Astrocyte (in vitro differentiated cells and primary cell): ENCODE results near the gene CFAP119. TPM values are rescaled to one million over a fixed set of nuclear protein-coding genes. Genes with fewer than 3 reads are reported as not detected.

Experiments used
- DNase-seq: peaks from one replicate; pipeline ENCODE4 v3.0.0-alpha.2; 2010; ENCODE audit warnings: low read depth
- FAIRE-seq: peaks from 2 replicates; lab custom pipeline; 2011; peaks lifted over from hg19 to GRCh38; lab: Jason Lieb, UNC
- H2AFZ ChIP-seq: 2 replicates; pipeline ENCODE4 v1.6.0; 2012; ENCODE audit warnings: low read depth, low read length, inconsistent platforms
- H3K27ac ChIP-seq: 2 replicates; pipeline ENCODE4 v1.5.1; 2011; ENCODE audit warnings: low read depth, low read length, inconsistent platforms
- H3K27me3 ChIP-seq: 2 replicates; pipeline ENCODE4 v1.6.0; 2011; ENCODE audit warnings: low read length, inconsistent platforms; ENCODE audit not compliant: insufficient read depth
- H3K36me3 ChIP-seq: 2 replicates; pipeline ENCODE4 v1.5.1; 2011; ENCODE audit warnings: low read length, inconsistent platforms; ENCODE audit not compliant: insufficient read depth
- H3K4me1 ChIP-seq: 2 replicates; pipeline ENCODE4 v1.5.1; 2011; ENCODE audit warnings: low read length, inconsistent platforms; ENCODE audit not compliant: insufficient read depth
- H3K4me2 ChIP-seq: 2 replicates; pipeline ENCODE4 v1.6.0; 2012; ENCODE audit warnings: low read length, inconsistent platforms
- H3K4me3 ChIP-seq: 2 replicates; pipeline ENCODE4 v1.5.1; 2011; ENCODE audit warnings: low read depth, mild to moderate bottlenecking, low read length, inconsistent platforms; ENCODE audit not compliant: insufficient read depth
- H3K79me2 ChIP-seq: 2 replicates; pipeline ENCODE4 v1.6.0; 2012; ENCODE audit warnings: mild to moderate bottlenecking, low read length, inconsistent platforms; ENCODE audit not compliant: insufficient read depth
- H3K9ac ChIP-seq: 2 replicates; pipeline ENCODE4 v1.6.0; 2012; ENCODE audit warnings: mild to moderate bottlenecking, low read length, inconsistent platforms
- H3K9me3 ChIP-seq: 2 replicates; pipeline ENCODE4 v1.5.1; 2012; ENCODE audit warnings: low read depth, mild to moderate bottlenecking, low read length, inconsistent platforms; ENCODE audit not compliant: insufficient read depth
- H4K20me1 ChIP-seq: 2 replicates; pipeline ENCODE4 v1.6.0; 2012; ENCODE audit warnings: low read length, inconsistent platforms; ENCODE audit not compliant: insufficient read depth
- H3K27ac Mint-ChIP-seq: one replicate; pipeline ENCODE4 v1.8.0; 2021; ENCODE audit warnings: mild to moderate bottlenecking, mixed read lengths; ENCODE audit not compliant: unreplicated experiment
- H3K27me3 Mint-ChIP-seq: one replicate; pipeline ENCODE4 v1.8.0; 2021; ENCODE audit warnings: low read depth, mixed read lengths; ENCODE audit not compliant: unreplicated experiment
- H3K36me3 Mint-ChIP-seq: one replicate; pipeline ENCODE4 v1.8.0; 2021; ENCODE audit warnings: low read depth, mixed read lengths; ENCODE audit not compliant: unreplicated experiment
- H3K4me1 Mint-ChIP-seq: one replicate; pipeline ENCODE4 v1.8.0; 2021; ENCODE audit warnings: low read depth, mixed read lengths; ENCODE audit not compliant: unreplicated experiment
- H3K4me3 Mint-ChIP-seq: one replicate; pipeline ENCODE4 v1.8.0; 2021; ENCODE audit warnings: mild to moderate bottlenecking, moderate library complexity, mixed read lengths; ENCODE audit not compliant: unreplicated experiment
- H3K9me3 Mint-ChIP-seq: one replicate; pipeline ENCODE4 v1.8.0; 2021; ENCODE audit warnings: mild to moderate bottlenecking, mixed read lengths; ENCODE audit not compliant: unreplicated experiment
- EZH2 ChIP-seq: IDR thresholded peaks from 2 replicates; pipeline ENCODE4 v1.6.1; 2012; ENCODE audit warnings: mild to moderate bottlenecking, low read length, inconsistent platforms; ENCODE audit not compliant: insufficient read depth
- total RNA-seq: library from RNA; stranded (reverse); gene quantifications from 2 replicates; pipeline ENCODE4 v1.2.1, GENCODE V29; 2021
- TF ChIP-seq, protein P1 (sequence below): IDR thresholded peaks from 2 replicates; pipeline ENCODE4 v1.5.1; 2011; ENCODE audit warnings: low read depth, mild to moderate bottlenecking, inconsistent platforms, low read length, moderate library complexity; ENCODE audit not compliant: insufficient read depth

CFAP119 gene
- total RNA-seq, 1 donor from 2014 or later: 4.0 TPM

DNA sequence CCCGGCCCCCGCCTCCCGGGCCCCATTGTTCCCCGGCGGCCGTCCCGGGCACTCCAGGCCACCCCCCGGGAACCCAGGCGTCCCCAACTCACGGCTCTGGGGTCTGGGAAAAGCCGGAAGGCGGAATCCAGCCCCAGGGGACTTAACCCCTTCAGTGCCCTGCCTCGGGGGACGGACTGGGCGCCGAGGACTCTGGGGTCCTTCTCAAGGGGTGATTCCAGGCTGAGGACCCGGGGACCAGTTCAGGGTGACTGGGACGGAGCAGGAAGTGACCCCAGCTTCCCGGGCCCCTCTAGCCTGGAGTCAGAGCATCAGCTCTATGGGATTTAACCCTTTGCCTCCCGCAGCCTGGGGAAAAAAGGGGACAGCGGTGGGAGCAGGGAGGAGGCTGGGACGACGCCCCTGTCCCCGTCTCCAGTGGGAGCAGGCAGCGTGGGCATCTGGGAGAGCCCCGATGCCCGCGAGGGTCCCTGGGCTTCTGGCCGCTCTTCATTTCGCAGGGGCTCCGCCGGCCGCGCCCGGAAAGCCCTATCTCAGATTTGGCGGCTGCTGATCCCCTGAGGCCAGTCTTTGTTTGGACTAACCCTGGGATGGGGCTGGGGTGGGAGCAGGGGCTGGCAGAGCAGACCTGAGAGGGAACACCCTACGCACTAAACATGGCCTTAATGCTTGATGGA is 25.2 kb upstream of the CFAP119 start, which contains the start of gene ZNF629:
Gene ZNF629 (minus strand): TSS at position 270 of the 677 bp plus-strand sequence. CDS start 2,723 bp downstream, outside the sequence.
- peak; percentile 50 for DNase-seq
- H4K20me1 ChIP-seq: peaks cover 19% of the 10 kb centered on the region

DNA sequence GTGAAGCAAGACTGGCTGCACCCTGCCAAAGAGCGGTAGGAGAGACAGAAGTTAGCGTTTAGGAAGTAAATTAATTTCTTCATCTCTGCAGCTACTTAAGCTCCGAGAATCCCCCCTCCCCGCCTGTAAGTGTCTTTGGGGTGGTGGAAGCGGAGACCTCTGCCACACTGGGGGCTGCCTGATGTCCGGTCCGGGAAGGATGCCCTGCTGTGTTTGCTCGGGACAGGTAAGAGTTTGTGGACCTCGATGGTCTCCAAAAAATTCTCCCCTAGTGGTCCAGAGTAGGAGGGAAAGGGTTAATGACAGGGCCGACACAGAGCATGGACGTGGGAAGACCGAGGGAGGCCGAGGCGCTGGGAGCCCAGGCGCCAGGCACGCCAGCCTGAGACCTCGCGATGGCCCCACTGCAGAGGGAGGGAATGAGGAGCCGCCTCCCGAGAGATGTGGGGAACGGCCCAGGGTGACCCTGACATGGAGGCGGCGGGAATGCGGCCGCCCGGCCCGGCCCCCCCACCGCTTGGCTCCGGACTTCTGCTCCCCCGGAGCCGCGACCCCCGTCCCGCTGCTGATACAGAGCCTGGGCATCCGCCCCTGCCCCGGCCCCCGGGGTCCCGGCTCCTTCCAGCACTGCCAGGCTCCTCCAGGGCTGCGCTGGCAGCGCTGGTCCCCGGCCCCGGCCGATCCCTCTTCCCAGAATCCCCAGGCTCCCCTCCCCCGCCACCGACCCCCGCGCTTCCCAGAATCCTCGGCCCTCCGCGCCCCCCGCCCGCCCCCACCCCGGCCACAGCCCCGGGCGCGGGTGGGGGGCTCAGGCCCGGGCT is 24.5 kb upstream of the CFAP119 start:
- Mint-ChIP-seq H3K36me3 (peaks cover 7% of the 10 kb centered on the region), H3K4me3 (peak overlapping the region; percentile 90), H3K9me3 (no peaks in the 10 kb centered on the region), H3K27ac (peak overlapping the region; percentile 78), H3K4me1 (peaks cover 4% of the 10 kb centered on the region), H3K27me3 (peaks cover 3% of the 10 kb centered on the region)
- DNase-seq (peak; percentile 45), FAIRE-seq (no peak)
- Histone ChIP-seq H3K4me3 (peak overlapping the region; percentile 87), H4K20me1 (peaks cover 24% of the 10 kb centered on the region), H3K9ac (peak overlapping the region; percentile 96), H3K4me1 (peaks cover 12% of the 10 kb centered on the region), H2AFZ (peak overlapping the region; percentile 56), H3K27ac (peak overlapping the region; percentile 83), H3K27me3 (no peaks in the 10 kb centered on the region), H3K9me3 (no peaks in the 10 kb centered on the region), H3K4me2 (peak overlapping the region; percentile 99), H3K79me2 (peaks cover 49% of the 10 kb centered on the region), H3K36me3 (peaks cover 3% of the 10 kb centered on the region)
- TF ChIP-seq, protein P1, sequence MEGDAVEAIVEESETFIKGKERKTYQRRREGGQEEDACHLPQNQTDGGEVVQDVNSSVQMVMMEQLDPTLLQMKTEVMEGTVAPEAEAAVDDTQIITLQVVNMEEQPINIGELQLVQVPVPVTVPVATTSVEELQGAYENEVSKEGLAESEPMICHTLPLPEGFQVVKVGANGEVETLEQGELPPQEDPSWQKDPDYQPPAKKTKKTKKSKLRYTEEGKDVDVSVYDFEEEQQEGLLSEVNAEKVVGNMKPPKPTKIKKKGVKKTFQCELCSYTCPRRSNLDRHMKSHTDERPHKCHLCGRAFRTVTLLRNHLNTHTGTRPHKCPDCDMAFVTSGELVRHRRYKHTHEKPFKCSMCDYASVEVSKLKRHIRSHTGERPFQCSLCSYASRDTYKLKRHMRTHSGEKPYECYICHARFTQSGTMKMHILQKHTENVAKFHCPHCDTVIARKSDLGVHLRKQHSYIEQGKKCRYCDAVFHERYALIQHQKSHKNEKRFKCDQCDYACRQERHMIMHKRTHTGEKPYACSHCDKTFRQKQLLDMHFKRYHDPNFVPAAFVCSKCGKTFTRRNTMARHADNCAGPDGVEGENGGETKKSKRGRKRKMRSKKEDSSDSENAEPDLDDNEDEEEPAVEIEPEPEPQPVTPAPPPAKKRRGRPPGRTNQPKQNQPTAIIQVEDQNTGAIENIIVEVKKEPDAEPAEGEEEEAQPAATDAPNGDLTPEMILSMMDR: no peak
- no peak for TF ChIP-seq EZH2

More for the DNA sequence above, 25.2 kb upstream of the CFAP119 start, which contains the start of gene ZNF629:
- Histone ChIP-seq H2AFZ (peak within 1 kb of the TSS; percentile 93), H3K4me3 (peak within 1 kb of the TSS; percentile 87), H3K9me3 (no peaks in the 10 kb centered on the region), H3K9ac (peak within 1 kb of the TSS; percentile 96), H3K27me3 (no peaks in the 10 kb centered on the region), H3K4me2 (peak within 1 kb of the TSS; percentile 99), H3K27ac (peak within 1 kb of the TSS; percentile 83), H3K79me2 (peaks cover 46% of the 10 kb centered on the region), H3K4me1 (peaks cover 12% of the 10 kb centered on the region), H3K36me3 (no peaks in the 10 kb centered on the region)
- H3K9me3 Mint-ChIP-seq: no peaks in the 10 kb centered on the region
- H3K4me1 Mint-ChIP-seq: peaks cover 4% of the 10 kb centered on the region
- no peak for FAIRE-seq
- H3K27ac Mint-ChIP-seq: peak within 1 kb of the TSS; percentile 81
- H3K27me3 Mint-ChIP-seq: peaks cover 7% of the 10 kb centered on the region
- no peak for TF ChIP-seq EZH2
- TF ChIP-seq, protein P1: no peak
- peaks cover 7% of the 10 kb centered on the region for H3K36me3 Mint-ChIP-seq
- H3K4me3 Mint-ChIP-seq: peak within 1 kb of the TSS; percentile 90
